ENCODE data around the gene EML4. TPM values are rescaled to one million over a fixed set of nuclear protein-coding genes. Genes with fewer than 3 reads are reported as not detected.
"Not testable (repeated sequence)": the region's sequence is repeated elsewhere in the genome, so short reads cannot be mapped to it uniquely, and the experiment has no call there.

The EML4 gene
- total RNA-seq, 1 donor from 2014 or later = 167 TPM

DNA sequence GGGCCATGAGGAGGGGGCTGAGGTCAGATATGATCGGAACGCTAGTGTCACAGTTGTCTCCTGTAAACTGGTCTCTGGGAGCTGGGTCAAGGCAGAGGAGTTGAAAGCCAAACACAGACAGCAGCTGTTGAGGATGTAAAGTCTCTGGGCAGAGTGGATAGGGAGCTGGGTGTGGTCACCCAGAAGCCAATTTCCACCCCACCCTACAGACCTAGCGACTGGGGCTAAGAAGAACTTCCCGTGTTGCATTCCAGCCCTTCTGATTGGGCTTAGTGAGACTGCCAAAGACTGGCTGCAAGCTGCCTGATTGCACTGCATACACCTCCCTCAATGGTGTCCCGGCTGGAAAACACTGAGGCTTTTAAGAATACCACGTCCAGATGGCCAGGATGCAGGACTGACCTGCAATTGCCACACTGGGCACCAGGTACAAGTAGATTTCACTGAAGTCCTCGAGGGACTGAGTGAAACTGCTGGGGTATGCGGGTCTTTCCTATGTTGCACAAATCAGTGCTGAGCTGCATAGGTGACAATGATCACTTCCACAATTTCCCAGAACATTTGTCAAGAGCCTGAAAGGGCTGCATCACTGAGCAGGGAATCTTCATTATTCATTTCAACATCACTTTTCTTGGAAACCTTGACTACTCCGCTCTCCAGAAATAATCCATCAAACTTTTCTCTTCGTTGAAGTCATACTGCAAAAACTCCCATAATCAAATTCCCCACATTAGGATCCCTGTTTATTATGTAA, 43.1 kb upstream of the EML4 start:
- H3K27ac Mint-ChIP-seq = no peak overlapping the region
- Histone ChIP-seq H3K27me3 (no peaks in the 10 kb centered on the region), H3K4me3 (no peak overlapping the region), H3F3A (ENCODE audit: low read depth) (no peaks in the 10 kb centered on the region), H3K79me2 (ENCODE audit: low read depth) (no peaks in the 10 kb centered on the region), H3K4me2 (no peak overlapping the region), H4K20me1 (ENCODE audit: low read depth) (no peaks in the 10 kb centered on the region), H2AFZ (replicated peaks) (peak overlapping the region; percentile 73), H3K9ac (no peak overlapping the region), H3K36me3 (no peaks in the 10 kb centered on the region), H3K4me1 (peaks cover 5% of the 10 kb centered on the region), H3K9me3 (ENCODE audit: low read depth) (no peaks in the 10 kb centered on the region), H3K27ac (no peak overlapping the region)
- peaks cover 8% of the 10 kb centered on the region for H3K27me3 Mint-ChIP-seq (ENCODE audit: insufficient read depth, low read depth)
- H3K4me1 Mint-ChIP-seq = peaks cover 18% of the 10 kb centered on the region
- H3K9me3 Mint-ChIP-seq = peaks cover 3% of the 10 kb centered on the region
- peak; percentile 44 for DNase-seq (ENCODE audit: low spot score)
- H3K4me3 Mint-ChIP-seq = no peak overlapping the region
- no peaks in the 10 kb centered on the region for H3K36me3 Mint-ChIP-seq
- TF ChIP-seq EZH2 (IDR thresholded peaks at IDR 0.05) = no peak
- no peak for TF ChIP-seq EZH2phosphoT487 (IDR thresholded peaks at IDR 0.05)
- TF ChIP-seq, protein P1, sequence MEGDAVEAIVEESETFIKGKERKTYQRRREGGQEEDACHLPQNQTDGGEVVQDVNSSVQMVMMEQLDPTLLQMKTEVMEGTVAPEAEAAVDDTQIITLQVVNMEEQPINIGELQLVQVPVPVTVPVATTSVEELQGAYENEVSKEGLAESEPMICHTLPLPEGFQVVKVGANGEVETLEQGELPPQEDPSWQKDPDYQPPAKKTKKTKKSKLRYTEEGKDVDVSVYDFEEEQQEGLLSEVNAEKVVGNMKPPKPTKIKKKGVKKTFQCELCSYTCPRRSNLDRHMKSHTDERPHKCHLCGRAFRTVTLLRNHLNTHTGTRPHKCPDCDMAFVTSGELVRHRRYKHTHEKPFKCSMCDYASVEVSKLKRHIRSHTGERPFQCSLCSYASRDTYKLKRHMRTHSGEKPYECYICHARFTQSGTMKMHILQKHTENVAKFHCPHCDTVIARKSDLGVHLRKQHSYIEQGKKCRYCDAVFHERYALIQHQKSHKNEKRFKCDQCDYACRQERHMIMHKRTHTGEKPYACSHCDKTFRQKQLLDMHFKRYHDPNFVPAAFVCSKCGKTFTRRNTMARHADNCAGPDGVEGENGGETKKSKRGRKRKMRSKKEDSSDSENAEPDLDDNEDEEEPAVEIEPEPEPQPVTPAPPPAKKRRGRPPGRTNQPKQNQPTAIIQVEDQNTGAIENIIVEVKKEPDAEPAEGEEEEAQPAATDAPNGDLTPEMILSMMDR (IDR thresholded peaks at IDR 0.05) = no peak

DNA sequence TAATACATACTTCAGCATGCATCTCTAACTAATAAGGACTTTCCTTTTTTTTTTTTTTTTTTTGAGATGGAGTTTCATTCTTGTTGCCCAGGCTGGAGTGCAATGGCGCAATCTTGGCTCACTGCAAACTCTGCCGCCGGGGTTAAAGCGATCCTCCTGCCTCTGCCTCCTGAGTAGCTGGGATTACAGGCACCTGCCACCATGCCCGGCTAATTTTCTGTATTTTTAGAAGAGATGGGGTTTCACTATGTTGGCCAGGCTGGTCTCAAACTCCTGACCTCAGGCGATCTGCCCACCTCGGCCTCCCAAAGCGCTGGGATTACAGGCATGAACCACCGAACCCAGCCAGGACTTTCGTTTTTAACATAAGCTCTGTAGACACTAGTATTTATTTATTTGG, 42.3 kb upstream of the EML4 start:
- not testable (repeated sequence) for H3K4me1 ChIP-seq; H3K9ac ChIP-seq; H3K4me3 ChIP-seq; H3K36me3 ChIP-seq; H3K79me2 ChIP-seq (ENCODE audit: low read depth); H3K4me2 ChIP-seq; H3K9me3 ChIP-seq (ENCODE audit: low read depth); H3K27me3 ChIP-seq; H3K9me3 Mint-ChIP-seq; H4K20me1 ChIP-seq (ENCODE audit: low read depth); H3K27ac Mint-ChIP-seq; H3K27ac ChIP-seq; DNase-seq (ENCODE audit: low spot score); H3K36me3 Mint-ChIP-seq; H2AFZ ChIP-seq (replicated peaks); H3F3A ChIP-seq (ENCODE audit: low read depth); H3K4me3 Mint-ChIP-seq
- Mint-ChIP-seq H3K4me1 (peaks cover 20% of the 10 kb centered on the region), H3K27me3 (ENCODE audit: insufficient read depth, low read depth) (peaks cover 11% of the 10 kb centered on the region)

DNA sequence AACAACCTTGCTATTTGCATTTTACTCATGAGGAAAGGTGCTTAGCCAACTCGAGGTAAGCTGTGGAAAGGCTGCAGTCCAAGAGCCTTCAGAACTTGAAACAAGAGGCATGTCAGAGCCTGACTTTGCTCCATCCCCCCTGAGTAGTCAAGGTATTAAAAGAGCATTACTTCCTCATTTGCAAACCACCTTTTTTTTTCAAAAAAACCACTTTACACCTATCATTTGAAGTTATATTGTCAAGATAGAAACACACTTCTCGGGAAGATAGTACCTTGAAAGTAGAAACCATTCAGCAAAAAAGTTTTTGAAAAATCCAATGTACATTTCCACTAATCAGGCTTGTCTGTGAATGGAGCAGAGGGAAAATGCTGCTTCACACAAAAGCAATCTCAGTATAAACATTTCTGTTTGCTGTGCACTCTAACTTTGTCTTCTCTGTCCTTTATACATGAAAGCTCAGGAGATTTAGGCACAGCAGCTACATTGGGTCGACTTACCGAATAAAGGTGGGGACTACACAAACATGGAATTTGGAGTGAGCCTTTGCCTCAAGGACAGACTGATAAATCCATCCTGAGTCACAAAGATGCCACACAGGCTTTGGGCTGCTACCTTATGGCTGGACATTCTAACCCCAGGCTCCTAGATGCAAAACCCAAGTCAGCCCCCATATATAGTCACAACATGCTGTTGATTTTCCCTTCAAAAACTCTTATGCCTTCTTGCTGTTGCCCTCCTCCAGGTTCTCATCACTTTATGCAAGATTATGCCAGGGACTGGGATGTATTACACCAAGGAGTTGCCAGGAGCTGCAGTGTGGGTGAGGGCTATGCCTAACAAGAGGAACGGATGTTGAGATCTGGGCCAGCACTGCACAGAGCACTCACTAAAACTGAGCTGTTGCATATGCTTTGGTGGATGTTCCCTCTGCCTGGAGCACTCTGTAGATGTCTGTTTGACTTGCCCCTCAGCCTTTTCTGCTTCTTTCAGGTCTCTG, 41.4 kb upstream of the EML4 start:
- Mint-ChIP-seq H3K4me1 (peaks cover 28% of the 10 kb centered on the region), H3K4me3 (no peak overlapping the region), H3K27ac (peak overlapping the region; percentile 24), H3K36me3 (no peaks in the 10 kb centered on the region), H3K27me3 (ENCODE audit: insufficient read depth, low read depth) (peaks cover 11% of the 10 kb centered on the region), H3K9me3 (no peaks in the 10 kb centered on the region)
- H3K9ac ChIP-seq = no peak overlapping the region
- TF ChIP-seq EZH2 (IDR thresholded peaks at IDR 0.05) = no peak
- TF ChIP-seq, protein P1 (IDR thresholded peaks at IDR 0.05) = no peak
- no peak for TF ChIP-seq EZH2phosphoT487 (IDR thresholded peaks at IDR 0.05)
- no peaks in the 10 kb centered on the region for H3K9me3 ChIP-seq (ENCODE audit: low read depth)
- no peaks in the 10 kb centered on the region for H3K36me3 ChIP-seq
- H3K4me3 ChIP-seq = no peak overlapping the region
- peaks cover 12% of the 10 kb centered on the region for H3K4me1 ChIP-seq
- H3K4me2 ChIP-seq = no peak overlapping the region
- H3F3A ChIP-seq (ENCODE audit: low read depth) = peaks cover 6% of the 10 kb centered on the region
- no peak overlapping the region for H3K27ac ChIP-seq
- no peaks in the 10 kb centered on the region for H3K79me2 ChIP-seq (ENCODE audit: low read depth)
- peaks cover 4% of the 10 kb centered on the region for H4K20me1 ChIP-seq (ENCODE audit: low read depth)
- peaks cover 15% of the 10 kb centered on the region for H3K27me3 ChIP-seq
- no peak overlapping the region for H2AFZ ChIP-seq (replicated peaks)
- no peak for DNase-seq (ENCODE audit: low spot score)

Measured in neural progenitor cell (in vitro differentiated cells).